SK-N-DZ (cell line): ENCODE measurements around the gene ANKRD61. TPM values are rescaled to one million over a fixed set of nuclear protein-coding genes. Genes with fewer than 3 reads are reported as not detected.
A peak's percentile ranks its signal among the peaks of the same experiment; 100 is the strongest.
"Not testable (repeated sequence)": the region's sequence is repeated elsewhere in the genome, so short reads cannot be mapped to it uniquely, and the experiment has no call there.

Experiments used
- DNase-seq: peaks from one replicate; pipeline ENCODE4 v3.0.0-alpha.2; 2015; ENCODE audit warnings: low spot score
- polyA plus RNA-seq, 2 experiments: library from polyadenylated mRNA; depleted of rRNA; stranded (reverse); fragments of >200 nt; gene quantifications; 2 replicates each; pipeline ENCODE4 v1.2.3, GENCODE V29; 2014

ANKRD61 gene
- polyA plus RNA-seq (2014; cell fraction: cytosol; rRNA removed) = 0.28 TPM in 1 of 2 replicates, not detected in the other
- polyA plus RNA-seq (2014; cell fraction: nucleus; rRNA removed) = not detected in 2 replicates

DNA sequence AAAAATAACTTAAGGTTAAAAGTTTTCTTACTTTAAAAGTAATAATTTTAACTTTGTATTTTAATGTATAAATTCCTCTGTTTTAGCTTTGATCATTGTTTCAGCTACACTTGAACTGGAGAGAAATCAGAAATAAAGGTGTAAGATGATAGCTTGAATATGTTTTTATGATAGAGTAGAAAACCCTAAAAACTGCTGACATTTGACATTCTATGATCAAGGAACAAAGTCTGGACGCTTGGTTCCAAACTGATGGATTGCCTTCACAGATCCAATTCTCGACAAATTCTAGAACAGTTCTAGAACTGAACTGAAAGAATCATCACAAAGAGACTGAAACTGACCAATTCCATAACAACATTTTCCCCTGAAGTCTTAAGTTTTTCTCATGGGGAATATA lies at the start of gene ANKRD61:
ANKRD61 (plus strand) TSS at position 389 of the 400 bp plus-strand sequence; CDS start at position 389, 0 bp downstream.
- DNase-seq = no peak

DNA sequence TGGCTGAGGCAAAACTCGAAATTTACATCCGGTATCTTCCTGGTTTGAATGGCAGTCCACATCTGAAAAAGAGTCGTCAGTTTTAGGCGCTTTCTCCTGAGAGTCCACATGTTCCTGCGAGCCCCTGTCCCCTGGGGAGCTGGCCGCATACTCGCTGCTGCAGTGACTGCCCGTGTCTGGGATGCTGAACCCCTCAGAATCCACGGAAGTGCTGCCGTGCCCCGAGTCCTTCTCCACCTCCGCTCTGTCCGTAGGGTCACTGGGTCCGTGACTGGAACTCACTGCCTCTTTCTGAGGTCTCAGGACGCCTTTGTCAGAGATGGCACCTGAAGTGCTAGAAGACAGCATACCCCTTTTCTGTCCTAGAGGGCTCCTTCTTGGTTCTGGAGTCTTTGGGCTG lies 44.1 kb upstream of the ANKRD61 start:
- not testable (repeated sequence) for DNase-seq

- DNase-seq = peak; percentile 53
Measured at GRCh38 chr7:5997210-5997808, 33.9 kb upstream of the ANKRD61 start.

- no peak for DNase-seq
Measured at GRCh38 chr7:6007386-6007785, 23.8 kb upstream of the ANKRD61 start.

DNA sequence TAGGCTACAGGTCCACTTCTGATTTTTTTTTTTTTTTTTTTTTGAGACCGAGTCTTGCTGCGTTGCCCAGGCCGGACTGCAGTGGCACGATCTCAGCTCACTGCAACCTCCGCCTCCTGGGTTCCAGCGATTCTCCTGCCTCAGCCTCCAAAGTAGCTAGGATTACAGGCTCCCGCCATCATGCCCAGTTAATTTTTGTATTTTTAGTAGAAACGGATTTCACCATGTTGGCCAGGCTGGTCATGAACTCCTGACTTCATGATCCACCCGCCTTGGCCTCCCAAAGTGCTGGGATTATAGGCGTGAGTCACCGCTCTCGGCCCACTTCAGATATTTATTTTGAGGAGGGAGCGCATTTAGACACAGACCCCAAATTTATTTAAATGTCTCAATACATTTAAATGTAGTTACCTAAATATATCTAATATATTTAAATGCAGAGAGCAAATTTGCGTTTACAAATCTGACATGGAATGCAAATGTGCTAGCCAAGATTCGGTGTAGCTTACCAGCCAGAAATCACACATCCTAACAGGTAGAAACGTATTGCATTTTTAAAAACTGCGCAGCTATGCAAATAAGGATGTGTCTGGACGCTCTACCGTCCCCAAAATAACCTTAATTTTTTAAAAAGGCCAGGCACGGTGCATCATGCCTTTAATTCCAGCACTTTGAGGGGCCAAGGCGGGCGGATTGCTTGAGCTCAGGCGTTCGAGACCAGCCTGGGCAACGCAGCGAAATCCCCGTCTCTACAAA lies 23.2 kb upstream of the ANKRD61 start:
- DNase-seq = not testable (repeated sequence)

DNA sequence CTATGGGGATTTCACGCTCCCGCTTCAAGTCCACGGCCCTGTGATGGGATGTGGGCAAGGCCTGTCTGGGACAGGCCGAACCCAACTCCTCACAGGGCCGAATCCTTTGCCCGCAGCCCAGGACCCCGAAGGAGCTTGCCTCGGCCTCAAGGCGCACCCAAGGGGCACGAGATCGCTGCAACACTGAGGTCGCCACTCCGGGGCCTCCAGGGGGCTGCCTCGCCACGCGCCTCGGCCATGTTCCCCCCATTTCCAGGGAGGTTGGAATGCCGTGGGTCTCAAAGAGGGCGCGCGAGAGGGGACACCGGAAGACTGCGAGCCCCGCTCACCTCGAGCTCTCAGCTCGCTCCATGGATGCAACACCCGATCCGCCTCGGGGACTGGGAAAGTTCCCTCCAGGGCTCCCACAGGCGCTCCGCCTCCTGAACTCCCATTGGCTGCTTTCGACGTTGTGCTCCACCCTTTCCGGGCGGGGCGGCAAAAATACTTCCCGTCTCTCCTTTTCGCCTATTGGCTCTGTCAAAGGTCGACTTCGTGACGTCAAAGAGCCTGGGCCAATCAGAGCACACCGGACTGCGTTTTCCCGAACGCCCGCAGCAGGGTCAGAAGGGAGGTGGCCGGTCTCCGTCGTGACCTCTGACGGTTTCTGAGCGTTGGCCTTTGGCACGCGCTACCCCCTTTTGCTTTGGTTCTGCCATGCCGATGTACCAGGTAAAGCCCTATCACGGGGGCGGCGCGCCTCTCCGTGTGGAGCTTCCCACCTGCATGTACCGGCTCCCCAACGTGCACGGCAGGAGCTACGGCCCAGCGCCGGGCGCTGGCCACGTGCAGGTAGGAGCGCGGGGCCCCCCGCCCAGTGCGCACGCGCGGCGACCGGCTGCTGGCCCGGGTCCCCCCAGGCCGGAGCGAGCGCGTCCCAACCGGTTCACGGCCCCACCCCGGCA lies 22.2 kb upstream of the ANKRD61 start, which contains the start of the genes AIMP2 and PMS2:
AIMP2 (plus strand) TSS at position 605 of the 944 bp plus-strand sequence; CDS start at position 697, 92 bp downstream.
PMS2 (minus strand) TSS at position 382 of the 944 bp plus-strand sequence; CDS start at position 352, 30 bp downstream.
- DNase-seq = peak; percentile 99

DNA sequence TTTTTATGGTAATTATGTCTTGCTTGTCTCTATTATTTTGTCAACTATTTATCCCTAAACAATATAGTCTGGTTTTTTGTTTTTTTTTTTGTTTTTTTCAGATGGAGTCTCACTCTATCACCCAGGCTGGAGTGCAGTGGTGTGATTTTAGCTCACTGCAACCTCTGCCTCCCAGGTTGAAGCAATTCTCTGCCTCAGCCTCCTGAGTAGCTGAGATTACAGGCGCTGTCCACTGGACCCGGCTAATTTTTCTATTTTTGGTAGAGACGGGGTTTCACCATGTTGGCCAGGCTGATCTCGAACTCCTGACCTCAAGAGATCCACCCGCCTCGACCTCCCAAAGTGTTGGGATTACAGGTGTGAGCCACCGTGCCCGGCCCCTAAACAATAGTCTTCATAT lies 20.8 kb upstream of the ANKRD61 start:
- DNase-seq = not testable (repeated sequence)

GRCh38 chr7:6011541-6011940 lies 19.6 kb upstream of the ANKRD61 start:
- no peak for DNase-seq

- no peak for DNase-seq
Measured at GRCh38 chr7:6012355-6013104, 18.6 kb upstream of the ANKRD61 start.

GRCh38 chr7:6015917-6016652 lies 15.1 kb upstream of the ANKRD61 start:
- no peak for DNase-seq

GRCh38 chr7:6016653-6016966 lies 14.6 kb upstream of the ANKRD61 start:
- no peak for DNase-seq

GRCh38 chr7:6020371-6021286 lies 10.5 kb upstream of the ANKRD61 start:
- no peak for DNase-seq

GRCh38 chr7:6022707-6023106 lies 8.5 kb upstream of the ANKRD61 start:
- DNase-seq = no peak

DNA sequence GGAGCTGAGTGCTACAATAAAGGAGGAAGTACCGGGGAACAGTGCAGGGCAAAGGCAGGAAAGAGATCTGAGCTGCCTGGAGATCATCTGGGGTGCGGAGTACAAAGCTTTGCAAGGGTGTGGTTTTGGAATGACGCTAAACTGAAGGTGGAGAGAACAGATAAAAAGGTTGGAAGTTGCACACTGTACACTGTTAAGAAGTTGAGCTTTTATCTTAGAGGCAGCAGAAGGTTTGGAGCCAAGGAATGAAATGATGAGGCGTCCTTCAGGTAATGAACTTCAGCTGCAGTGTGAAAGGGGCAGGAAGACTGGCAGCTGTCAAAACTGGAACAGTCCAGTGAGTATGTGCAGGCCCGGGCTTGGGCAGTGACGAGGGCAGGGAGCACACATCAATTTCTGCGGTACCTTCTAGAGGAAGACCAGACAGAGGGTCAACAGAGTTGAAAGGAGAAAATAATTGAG lies 7.2 kb upstream of the ANKRD61 start:
- no peak for DNase-seq

DNA sequence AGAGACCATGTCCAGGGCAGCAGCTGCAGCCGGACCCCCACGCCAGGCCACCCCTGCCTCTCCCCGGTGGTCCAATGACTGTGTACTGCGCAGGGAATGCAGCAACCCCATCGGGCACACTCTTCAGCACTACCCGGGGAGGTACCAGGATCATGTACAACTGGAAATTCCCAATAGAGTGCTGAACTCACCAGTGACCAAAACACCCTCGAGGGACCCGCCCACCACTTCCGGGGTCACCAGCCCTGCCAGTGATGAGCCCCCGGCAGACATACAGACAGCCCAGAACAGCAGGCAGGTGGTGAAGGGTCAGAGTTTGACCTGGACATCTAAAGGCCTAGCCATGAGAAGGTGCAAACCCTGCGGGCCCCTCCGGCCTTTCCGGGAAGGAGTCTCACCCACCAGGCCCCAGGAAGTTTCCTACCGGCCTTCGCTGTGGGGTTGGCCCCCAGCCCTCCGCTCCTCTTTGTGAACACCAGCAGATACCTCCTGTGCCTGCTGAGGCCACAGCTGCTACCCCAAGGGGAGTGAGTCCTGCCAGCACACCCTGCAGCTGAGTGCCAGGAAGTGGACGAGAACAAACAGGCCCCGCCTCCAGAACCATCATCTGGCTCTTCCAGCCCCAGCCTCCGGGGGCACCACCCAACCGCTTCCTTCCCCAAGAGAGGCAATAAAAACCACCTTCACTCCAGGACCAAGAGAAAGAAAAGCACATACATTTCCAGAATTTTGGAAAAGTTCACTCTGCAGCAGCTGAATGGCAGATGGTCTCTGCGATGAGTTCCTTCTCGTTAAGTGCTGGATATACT lies 5.0 kb upstream of the ANKRD61 start:
- peak; percentile 18 for DNase-seq

DNA sequence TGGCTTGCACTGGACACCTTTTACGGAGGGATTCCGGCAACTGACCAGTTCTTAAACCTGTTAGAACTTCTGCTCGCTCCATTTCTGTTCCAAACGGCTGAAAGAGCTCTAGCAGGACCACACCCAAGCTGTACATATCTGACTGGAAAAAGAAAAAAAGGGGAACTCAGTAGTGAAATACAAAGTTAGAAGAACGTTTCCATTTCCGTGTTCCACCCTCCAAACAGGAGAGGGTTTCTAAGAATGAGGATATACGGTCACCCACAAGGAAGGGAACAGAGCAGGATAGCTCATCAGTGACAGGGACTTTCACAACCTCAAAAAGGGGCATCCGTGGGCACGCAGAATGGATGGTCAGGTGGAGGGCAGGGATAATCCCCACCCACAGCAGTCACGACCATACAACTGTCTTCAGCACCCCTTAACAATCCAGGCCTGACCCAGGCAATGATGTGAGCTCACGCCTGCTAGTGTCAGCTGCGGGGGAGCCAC lies 4.3 kb upstream of the ANKRD61 start:
- DNase-seq = no peak

GRCh38 chr7:6027806-6028365 lies 3.3 kb upstream of the ANKRD61 start:
- DNase-seq = no peak

DNA sequence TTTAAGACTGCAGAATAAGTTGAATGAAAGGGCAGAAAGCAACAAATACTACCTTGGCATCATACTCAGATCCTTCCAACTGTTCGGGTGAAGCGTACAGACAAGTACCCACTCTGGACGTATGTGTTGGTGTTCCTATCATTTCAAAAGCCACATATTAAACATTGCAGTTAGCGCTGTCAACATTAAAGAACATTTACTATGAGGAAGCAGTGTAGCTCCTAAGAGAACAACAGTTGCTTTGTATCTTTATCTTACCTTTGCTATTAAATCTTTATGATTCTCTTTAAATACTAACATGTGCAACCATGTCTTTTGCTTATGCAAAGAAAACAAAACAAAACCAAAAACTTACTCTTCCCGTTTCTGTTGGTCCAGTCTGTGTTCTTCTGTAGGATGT lies 2.6 kb upstream of the ANKRD61 start:
- no peak for DNase-seq
